IPS DF 19.7 (cell line): ENCODE data around the gene CACNB2.

Experiments used
- DNase-seq: peaks from one replicate; pipeline ENCODE4 v3.0.0-alpha.2; 2013; ENCODE audit warnings: low read depth, low spot score

The CACNB2 gene

GRCh38 chr10:18140149-18140956, at the start of gene CACNB2:
CACNB2 (plus strand) TSS chr10:18140424.
- DNase-seq, result no peak

GRCh38 chr10:18094332-18094731, 45.9 kb upstream of the CACNB2 start:
- DNase-seq, result no peak

- peak; percentile 30 for DNase-seq
Observed at GRCh38 chr10:18094793-18095192, 45.4 kb upstream of the CACNB2 start.

GRCh38 chr10:18097524-18097923, 42.7 kb upstream of the CACNB2 start:
- DNase-seq, result no peak

- no peak for DNase-seq
Observed at GRCh38 chr10:18098201-18098600, 42.0 kb upstream of the CACNB2 start.

- DNase-seq, result no peak
Observed at GRCh38 chr10:18099415-18099814, 40.8 kb upstream of the CACNB2 start.

GRCh38 chr10:18100669-18101068, 39.6 kb upstream of the CACNB2 start:
- DNase-seq, result no peak

- no peak for DNase-seq
Observed at GRCh38 chr10:18102404-18102803, 37.8 kb upstream of the CACNB2 start.

- no peak for DNase-seq
Observed at GRCh38 chr10:18104223-18104872, 35.9 kb upstream of the CACNB2 start.

GRCh38 chr10:18109341-18109870, 30.8 kb upstream of the CACNB2 start:
- DNase-seq, result no peak

GRCh38 chr10:18113881-18114280, 26.3 kb upstream of the CACNB2 start:
- no peak for DNase-seq

- DNase-seq, result no peak
Observed at GRCh38 chr10:18117276-18117675, 22.9 kb upstream of the CACNB2 start.

GRCh38 chr10:18122753-18123152, 17.5 kb upstream of the CACNB2 start:
- DNase-seq, result no peak

- no peak for DNase-seq
Observed at GRCh38 chr10:18133046-18133445, 7.2 kb upstream of the CACNB2 start.

- DNase-seq, result no peak
Observed at GRCh38 chr10:18134509-18134908, 5.7 kb upstream of the CACNB2 start.

GRCh38 chr10:18134921-18135320, 5.3 kb upstream of the CACNB2 start:
- DNase-seq, result no peak

GRCh38 chr10:18136073-18136791, 4.0 kb upstream of the CACNB2 start:
- DNase-seq, result no peak

- DNase-seq, result no peak
Observed at GRCh38 chr10:18137111-18137510, 3.1 kb upstream of the CACNB2 start.

GRCh38 chr10:18140957-18141845, 977 bp downstream of the CACNB2 start:
- no peak for DNase-seq

- no peak for DNase-seq
Observed at GRCh38 chr10:18142151-18142550, 1.9 kb downstream of the CACNB2 start.

- no peak for DNase-seq
Observed at GRCh38 chr10:18144396-18144795, 4.2 kb downstream of the CACNB2 start.
